T-helper 1 cell treated with Interleukin-12 subunit alpha and Interleukin-12 subunit beta and Interleukin-4 antibody, amounts not matched to agents 30 μg/mL and 1 μg/mL, for 36 hours (primary cell): ENCODE measurements around the gene SCN9A.
"Not testable (repeated sequence)": the region's sequence is repeated elsewhere in the genome, so short reads cannot be mapped to it uniquely, and the experiment has no call there.

Experiments used
- H3K27ac Mint-ChIP-seq: one replicate; pipeline ENCODE4 v1.8.0; 2021; ENCODE audit warnings: mild to moderate bottlenecking, mixed read lengths
- H3K27me3 Mint-ChIP-seq: one replicate; pipeline ENCODE4 v1.8.0; 2021; ENCODE audit warnings: low read depth, mixed read lengths
- H3K36me3 Mint-ChIP-seq: one replicate; pipeline ENCODE4 v1.8.0; 2021; ENCODE audit warnings: low read depth, mixed read lengths
- H3K4me1 Mint-ChIP-seq: one replicate; pipeline ENCODE4 v1.8.0; 2021; ENCODE audit warnings: low read depth, mixed read lengths
- H3K4me3 Mint-ChIP-seq: one replicate; pipeline ENCODE4 v1.8.0; 2021; ENCODE audit warnings: mild to moderate bottlenecking, moderate library complexity, mixed read lengths
- H3K9me3 Mint-ChIP-seq: one replicate; pipeline ENCODE4 v1.8.0; 2021; ENCODE audit warnings: mixed read lengths

SCN9A gene

DNA sequence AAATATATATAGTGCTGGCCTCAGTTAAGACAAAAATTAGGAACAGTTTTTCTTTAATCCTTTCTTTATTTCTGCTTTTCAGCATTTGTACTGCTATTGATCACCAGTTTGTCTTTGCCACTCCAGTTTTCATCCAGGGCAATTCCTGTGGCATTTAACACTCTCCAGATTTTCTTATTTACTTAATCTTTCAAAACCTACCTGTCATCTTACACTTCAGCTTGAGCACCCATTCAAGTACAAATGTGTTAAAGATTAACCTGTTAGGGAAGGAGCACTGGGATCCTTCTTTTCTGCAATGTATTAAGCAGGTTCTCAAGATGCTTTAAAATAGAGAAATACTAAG lies 146.1 kb downstream of the SCN9A start:
- no peaks in the 10 kb centered on the region for H3K4me1 Mint-ChIP-seq
- H3K9me3 Mint-ChIP-seq = no peaks in the 10 kb centered on the region
- no peak overlapping the region for H3K4me3 Mint-ChIP-seq
- H3K36me3 Mint-ChIP-seq = no peaks in the 10 kb centered on the region
- no peak overlapping the region for H3K27ac Mint-ChIP-seq
- H3K27me3 Mint-ChIP-seq = no peaks in the 10 kb centered on the region

DNA sequence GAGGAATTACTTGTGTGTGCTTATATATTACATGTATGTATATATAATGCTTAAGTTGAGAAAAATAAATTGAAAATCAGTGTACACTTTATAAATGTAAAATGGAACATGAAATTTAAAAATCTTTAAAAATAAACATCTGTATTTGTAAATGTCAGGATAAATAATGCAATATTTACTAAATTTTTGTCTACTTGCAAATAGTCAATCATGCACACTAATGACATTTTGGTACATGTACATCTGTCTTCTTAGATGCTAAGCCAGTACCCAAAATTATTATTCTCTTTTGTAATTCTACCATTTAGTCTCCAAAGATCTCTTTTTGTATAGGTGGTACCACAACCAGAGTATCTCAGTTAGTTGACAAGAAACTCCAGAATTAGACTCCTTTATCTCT lies 151.5 kb downstream of the SCN9A start:
- no peaks in the 10 kb centered on the region for H3K27me3 Mint-ChIP-seq
- H3K4me1 Mint-ChIP-seq = no peaks in the 10 kb centered on the region
- H3K27ac Mint-ChIP-seq = no peak overlapping the region
- no peak overlapping the region for H3K4me3 Mint-ChIP-seq
- no peaks in the 10 kb centered on the region for H3K36me3 Mint-ChIP-seq
- H3K9me3 Mint-ChIP-seq = no peaks in the 10 kb centered on the region

DNA sequence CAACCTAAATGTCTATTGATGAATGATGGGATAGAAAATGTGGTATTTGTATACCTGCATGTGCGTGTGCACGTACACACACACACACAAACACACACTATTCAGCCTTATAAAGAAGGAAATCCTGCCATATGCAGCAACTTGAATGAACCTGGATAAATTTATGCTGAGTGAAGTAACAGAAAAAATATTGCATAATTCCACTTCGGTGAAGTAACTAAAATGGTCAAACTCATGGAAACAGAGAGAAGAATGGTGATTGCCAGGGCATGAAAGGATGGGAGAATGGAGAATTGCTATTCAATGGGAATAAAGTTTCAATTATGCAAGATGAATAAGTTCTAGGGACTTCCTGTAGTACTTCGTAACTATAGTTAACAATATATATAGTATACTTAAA lies 152.4 kb downstream of the SCN9A start:
- H3K36me3 Mint-ChIP-seq = no peaks in the 10 kb centered on the region

DNA sequence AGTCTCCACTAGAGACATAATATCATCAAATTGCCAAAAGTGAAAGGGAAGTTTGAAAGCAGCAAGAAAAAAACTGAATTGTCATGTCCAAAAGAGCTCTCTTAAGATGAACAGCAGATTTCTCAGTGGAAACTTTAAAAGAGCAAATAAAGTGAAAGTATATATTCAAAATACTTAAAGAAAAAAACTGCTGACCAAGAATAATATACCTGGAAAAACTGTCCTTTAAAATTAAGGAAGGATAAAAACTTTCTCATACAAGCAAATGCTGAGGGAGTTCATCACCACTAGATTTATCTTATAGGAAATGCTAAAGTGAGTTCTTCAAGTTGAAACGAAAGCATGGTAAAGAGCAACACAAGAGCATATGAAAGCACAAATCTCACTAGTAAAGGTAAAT lies 164.7 kb downstream of the SCN9A start:
- Mint-ChIP-seq H3K27me3 (no peaks in the 10 kb centered on the region), H3K4me1 (no peaks in the 10 kb centered on the region), H3K9me3 (peaks cover 31% of the 10 kb centered on the region), H3K36me3 (no peaks in the 10 kb centered on the region), H3K27ac (no peak overlapping the region), H3K4me3 (no peak overlapping the region)

More for the DNA sequence above, 152.4 kb downstream of the SCN9A start:
- no peak overlapping the region for H3K27ac Mint-ChIP-seq
- no peaks in the 10 kb centered on the region for H3K27me3 Mint-ChIP-seq
- H3K4me1 Mint-ChIP-seq = no peaks in the 10 kb centered on the region
- H3K9me3 Mint-ChIP-seq = no peaks in the 10 kb centered on the region
- no peak overlapping the region for H3K4me3 Mint-ChIP-seq

DNA sequence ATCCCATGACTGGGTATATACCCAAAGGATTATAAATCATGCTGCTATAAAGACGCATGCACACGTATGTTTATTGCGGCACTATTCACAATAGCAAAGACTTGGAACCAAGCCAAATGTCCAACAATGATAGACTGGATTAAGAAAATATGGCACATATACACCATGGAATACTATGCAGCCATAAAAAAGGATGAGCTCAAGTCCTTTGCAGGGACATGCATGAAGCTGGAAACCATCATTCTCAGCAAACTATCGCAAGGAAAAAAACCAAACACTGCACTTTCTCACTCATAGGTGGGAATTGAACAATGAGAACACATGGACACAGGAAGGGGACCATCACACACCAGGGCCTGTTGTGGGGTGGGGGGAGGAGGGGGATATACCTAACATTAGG lies 165.8 kb downstream of the SCN9A start:
- H3K27me3 Mint-ChIP-seq, H3K36me3 Mint-ChIP-seq: not testable (repeated sequence)

DNA sequence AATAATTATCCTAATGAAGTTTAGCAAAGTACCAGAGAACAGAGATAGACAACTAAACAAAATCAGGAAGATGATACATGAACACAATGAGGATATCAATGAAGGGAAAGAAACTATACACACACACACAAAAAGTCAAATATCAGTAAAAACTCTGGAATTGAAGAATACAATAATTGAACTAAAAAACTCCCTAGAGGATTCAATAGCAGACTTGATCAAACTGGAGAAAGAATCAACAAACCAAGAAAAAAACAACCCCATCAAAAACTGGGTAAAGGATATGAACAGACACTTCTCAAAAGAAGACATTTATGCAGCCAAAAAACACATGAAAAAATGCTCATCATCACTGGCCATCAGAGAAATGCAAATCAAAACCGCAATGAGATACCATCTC lies 166.4 kb downstream of the SCN9A start:
- H3K9me3 Mint-ChIP-seq = peaks cover 20% of the 10 kb centered on the region
- H3K27ac Mint-ChIP-seq, H3K4me3 Mint-ChIP-seq: not testable (repeated sequence)

More for the DNA sequence above, 165.8 kb downstream of the SCN9A start:
- H3K9me3 Mint-ChIP-seq = peaks cover 23% of the 10 kb centered on the region
- not testable (repeated sequence) for H3K4me3 Mint-ChIP-seq, H3K4me1 Mint-ChIP-seq, H3K27ac Mint-ChIP-seq

DNA sequence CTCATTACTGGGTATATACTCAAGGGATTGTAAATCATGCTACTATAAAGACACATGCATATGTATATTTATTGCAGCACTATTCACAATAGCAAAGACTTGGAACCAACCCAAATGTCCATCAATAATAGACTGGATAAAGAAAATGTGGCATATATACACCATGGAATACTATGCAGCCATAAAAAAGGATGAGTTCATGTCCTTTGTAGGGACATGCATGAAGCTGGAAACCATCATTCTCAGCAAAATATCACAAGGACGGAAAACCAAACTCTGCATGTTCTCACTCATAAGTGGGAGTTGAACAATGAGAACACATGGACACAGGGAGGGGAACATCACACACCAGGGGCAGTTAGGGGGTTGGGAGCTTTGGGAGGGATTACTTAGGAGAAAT lies 169.6 kb downstream of the SCN9A start:
- H3K4me1 Mint-ChIP-seq, H3K27me3 Mint-ChIP-seq, H3K4me3 Mint-ChIP-seq, H3K36me3 Mint-ChIP-seq, H3K27ac Mint-ChIP-seq: not testable (repeated sequence)
- peaks cover 20% of the 10 kb centered on the region for H3K9me3 Mint-ChIP-seq

More for the DNA sequence above, 166.4 kb downstream of the SCN9A start:
- H3K27me3 Mint-ChIP-seq, H3K36me3 Mint-ChIP-seq, H3K4me1 Mint-ChIP-seq: not testable (repeated sequence)

DNA sequence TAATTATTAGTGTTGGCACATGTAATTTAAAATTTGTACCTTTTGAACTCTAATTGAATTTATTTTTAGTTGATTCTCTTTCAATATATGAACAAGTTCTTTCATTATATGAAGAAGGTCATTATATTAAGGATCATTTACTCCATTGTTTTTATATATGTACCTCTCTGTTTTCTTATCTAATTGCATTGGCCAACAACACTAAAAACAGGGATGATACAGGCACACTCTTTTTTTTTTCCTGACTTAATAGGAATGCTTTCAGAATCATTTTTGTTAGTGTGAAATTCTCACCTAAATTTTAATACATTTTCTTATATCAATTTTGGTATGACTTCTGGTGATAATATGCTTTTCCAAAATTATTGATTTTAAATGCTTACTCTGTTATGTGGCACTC lies 173.0 kb downstream of the SCN9A start:
- Mint-ChIP-seq H3K27me3 (no peaks in the 10 kb centered on the region), H3K36me3 (no peaks in the 10 kb centered on the region), H3K27ac (no peak overlapping the region), H3K4me1 (no peaks in the 10 kb centered on the region), H3K9me3 (peaks cover 1% of the 10 kb centered on the region), H3K4me3 (no peak overlapping the region)

DNA sequence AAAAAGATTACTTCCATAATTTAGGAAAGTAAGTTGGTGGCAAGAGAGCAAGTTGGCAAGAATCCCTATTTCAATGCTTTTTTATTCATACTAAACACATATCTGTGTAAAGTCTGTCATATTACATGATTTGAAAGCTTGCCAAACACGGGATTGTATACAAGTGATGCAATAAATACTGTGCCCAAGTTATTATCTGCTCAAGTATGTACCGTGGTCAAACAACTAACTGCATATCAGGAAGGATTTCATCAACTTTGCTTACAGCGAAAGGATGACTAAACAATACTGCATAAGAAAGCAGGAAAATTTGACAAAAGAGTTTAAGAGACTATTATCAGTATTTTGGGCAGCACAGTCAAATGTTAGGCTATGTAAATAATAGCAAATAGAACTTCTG lies 178.3 kb downstream of the SCN9A start:
- Mint-ChIP-seq H3K4me1 (no peaks in the 10 kb centered on the region), H3K27me3 (no peaks in the 10 kb centered on the region), H3K9me3 (no peaks in the 10 kb centered on the region), H3K27ac (no peak overlapping the region), H3K4me3 (no peak overlapping the region), H3K36me3 (no peaks in the 10 kb centered on the region)

DNA sequence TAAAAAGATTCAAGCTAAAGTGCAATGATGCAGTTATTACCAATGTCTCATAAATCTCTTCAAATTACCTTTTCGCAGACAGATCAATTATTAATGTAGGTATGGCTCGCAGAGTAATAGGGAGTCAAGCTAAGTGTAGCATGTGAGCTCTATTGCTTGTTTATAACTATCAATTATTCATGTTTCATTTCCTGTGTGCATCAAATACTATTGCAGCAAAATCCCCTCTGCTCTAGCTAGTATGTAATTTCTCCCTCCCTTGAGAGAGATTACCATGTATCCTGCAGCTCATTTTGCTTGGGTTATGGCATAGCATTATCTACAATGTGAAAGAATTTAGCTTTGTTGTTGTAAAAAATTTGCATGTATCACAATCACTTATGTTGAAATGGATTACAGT lies 182.3 kb downstream of the SCN9A start:
- no peak overlapping the region for H3K4me3 Mint-ChIP-seq
- H3K36me3 Mint-ChIP-seq = no peaks in the 10 kb centered on the region
- H3K4me1 Mint-ChIP-seq = no peaks in the 10 kb centered on the region
- H3K27me3 Mint-ChIP-seq = no peaks in the 10 kb centered on the region
- H3K9me3 Mint-ChIP-seq = no peaks in the 10 kb centered on the region
- H3K27ac Mint-ChIP-seq = no peak overlapping the region

DNA sequence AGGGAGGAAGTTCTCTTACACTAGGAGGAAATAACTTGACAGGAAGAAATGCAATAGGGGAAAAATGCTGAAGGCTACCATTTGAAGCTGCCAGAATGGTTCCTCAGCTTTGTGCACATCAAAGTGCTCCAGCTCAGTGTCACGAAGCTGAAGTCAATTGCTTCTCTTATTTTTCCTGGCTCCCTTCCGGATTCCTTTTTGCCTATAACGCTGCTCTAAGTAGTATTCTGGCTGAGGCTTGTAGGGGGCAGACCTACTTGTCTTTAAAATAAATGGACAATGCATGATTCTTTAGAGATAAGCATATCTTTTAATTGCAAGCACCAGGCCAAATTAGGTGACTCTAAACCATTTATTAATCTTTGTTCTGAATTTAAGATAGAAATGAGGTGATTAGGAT lies 187.7 kb downstream of the SCN9A start:
- no peaks in the 10 kb centered on the region for H3K4me1 Mint-ChIP-seq
- no peaks in the 10 kb centered on the region for H3K27me3 Mint-ChIP-seq
- H3K27ac Mint-ChIP-seq = no peak overlapping the region

DNA sequence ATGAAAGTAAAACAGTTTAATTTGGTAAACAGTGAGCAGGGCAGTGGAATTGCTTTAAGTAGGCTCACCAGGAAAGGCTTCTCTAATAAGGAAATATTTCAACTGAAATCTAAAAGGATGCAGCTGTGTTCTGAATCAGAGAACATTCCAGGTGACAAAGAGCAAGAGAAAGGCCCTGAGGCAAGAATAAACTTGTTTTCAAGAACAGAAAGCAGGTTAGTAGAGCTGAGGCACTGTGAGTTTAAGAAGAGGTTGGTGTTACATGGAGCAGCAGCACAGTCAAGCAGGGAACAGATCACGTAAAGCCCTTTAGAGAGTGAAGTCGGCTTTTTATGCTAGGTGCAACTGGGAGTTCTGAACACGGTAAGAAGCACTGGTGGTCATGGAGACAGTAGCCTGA lies 191.0 kb downstream of the SCN9A start:
- H3K9me3 Mint-ChIP-seq = no peaks in the 10 kb centered on the region
- H3K27me3 Mint-ChIP-seq = no peaks in the 10 kb centered on the region
- no peak overlapping the region for H3K27ac Mint-ChIP-seq
- H3K36me3 Mint-ChIP-seq = no peaks in the 10 kb centered on the region
- no peaks in the 10 kb centered on the region for H3K4me1 Mint-ChIP-seq
- H3K4me3 Mint-ChIP-seq = no peak overlapping the region

More for the DNA sequence above, 187.7 kb downstream of the SCN9A start:
- Mint-ChIP-seq H3K36me3 (no peaks in the 10 kb centered on the region), H3K9me3 (no peaks in the 10 kb centered on the region), H3K4me3 (no peak overlapping the region)

DNA sequence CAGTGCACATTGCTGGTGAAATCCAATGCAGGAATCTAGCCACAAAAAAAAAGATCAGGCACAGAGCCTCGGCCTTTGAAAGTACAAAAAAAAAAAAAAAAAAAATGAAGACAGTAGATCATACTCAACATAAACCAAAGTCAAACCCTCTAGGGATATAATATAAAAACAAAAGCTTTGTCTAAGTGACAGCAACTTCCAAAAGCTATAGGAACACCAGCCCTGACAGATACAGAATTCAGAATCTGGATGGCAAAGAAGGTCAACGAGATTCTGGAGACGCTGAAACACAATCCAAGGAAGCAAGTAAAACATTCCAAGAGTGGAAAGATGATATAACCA lies 194.0 kb downstream of the SCN9A start:
- Mint-ChIP-seq H3K36me3 (no peaks in the 10 kb centered on the region), H3K27me3 (no peaks in the 10 kb centered on the region), H3K4me3 (no peak overlapping the region), H3K27ac (no peak overlapping the region), H3K9me3 (no peaks in the 10 kb centered on the region), H3K4me1 (no peaks in the 10 kb centered on the region)

DNA sequence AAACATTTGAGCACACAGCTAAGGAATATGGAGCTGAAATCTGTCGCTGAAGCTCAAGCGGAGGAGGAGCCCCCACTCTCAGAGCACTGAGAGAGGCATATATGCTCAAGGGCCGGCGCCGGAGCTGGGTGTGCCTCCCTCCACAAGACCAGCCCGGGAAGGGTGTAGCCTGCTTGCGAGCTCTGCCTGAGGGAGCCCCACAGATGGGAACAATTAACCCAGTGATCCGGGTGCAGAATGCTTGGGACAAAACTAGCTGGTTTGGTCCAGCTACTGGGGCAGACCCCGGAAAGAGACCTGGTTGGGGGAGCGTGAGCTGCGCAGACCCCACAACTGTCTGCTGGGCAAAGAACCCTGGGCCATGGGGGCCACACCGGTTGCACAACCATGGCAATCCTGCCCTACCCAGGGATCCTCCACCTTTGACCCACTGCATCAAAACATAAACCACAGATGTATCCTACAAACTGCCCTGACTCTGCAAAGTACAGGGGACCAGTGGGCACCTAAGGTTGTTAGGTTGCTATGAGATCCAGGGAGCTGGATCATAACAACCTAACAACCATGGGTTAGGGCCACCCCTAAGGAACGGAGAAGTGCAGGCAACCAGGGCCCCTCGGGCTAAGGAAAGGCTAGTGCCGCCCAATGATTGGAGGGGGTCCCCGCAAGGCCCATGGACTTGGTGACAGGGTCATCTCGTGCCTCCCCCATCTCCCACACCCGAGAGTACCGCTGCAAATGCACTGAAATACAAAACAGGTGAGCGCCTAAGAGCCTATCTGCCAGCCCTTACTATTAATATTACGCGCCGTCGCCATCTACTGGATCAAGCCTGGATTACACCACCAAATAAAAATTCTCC lies 194.6 kb downstream of the SCN9A start:
- Mint-ChIP-seq H3K27ac (no peak overlapping the region), H3K4me1 (no peaks in the 10 kb centered on the region), H3K36me3 (no peaks in the 10 kb centered on the region), H3K27me3 (peaks cover 3% of the 10 kb centered on the region), H3K4me3 (no peak overlapping the region), H3K9me3 (no peaks in the 10 kb centered on the region)

DNA sequence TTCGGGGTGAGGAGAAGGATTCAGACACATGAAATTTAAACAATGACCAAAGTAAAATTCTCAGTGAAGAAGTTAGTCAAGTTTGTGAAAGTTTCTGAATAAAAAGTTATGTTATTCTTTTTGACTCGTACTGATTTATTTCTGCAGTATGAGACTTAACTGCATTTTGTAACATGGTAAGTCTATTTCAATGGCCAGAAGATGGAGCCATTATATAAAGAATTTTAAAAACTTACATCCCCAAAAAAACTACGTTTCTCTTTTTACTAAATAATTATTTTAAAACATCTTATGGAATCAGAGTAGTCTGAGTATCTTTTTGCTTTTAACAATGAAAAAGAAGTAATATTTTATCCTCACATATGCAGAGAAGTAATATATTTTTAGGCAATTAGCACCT lies 196.5 kb downstream of the SCN9A start:
- H3K4me3 Mint-ChIP-seq = no peak overlapping the region

DNA sequence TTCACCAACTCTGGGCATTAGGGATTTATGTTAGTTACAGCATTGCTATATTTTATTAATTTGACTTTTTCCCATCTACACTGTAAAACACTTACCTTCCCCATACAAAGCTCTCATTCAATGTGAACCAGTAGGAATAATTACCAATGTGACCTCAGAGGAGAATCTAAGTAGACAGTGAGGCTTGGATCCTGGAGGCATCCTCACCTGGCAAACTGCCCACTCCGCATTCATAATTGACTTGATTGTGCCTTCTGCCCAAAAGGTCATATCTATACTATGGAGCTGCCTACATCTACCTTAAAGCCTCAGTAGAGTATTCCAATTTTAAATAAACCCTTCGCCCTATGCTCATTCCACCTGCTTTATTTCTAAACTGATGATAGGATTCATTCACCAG lies 202.5 kb downstream of the SCN9A start:
- no peaks in the 10 kb centered on the region for H3K36me3 Mint-ChIP-seq
- H3K4me1 Mint-ChIP-seq = no peaks in the 10 kb centered on the region
- H3K4me3 Mint-ChIP-seq = no peak overlapping the region
- H3K27me3 Mint-ChIP-seq = peaks cover 3% of the 10 kb centered on the region
- no peaks in the 10 kb centered on the region for H3K9me3 Mint-ChIP-seq
- no peak overlapping the region for H3K27ac Mint-ChIP-seq

More for the DNA sequence above, 196.5 kb downstream of the SCN9A start:
- Mint-ChIP-seq H3K9me3 (no peaks in the 10 kb centered on the region), H3K27me3 (peaks cover 3% of the 10 kb centered on the region), H3K27ac (no peak overlapping the region), H3K4me1 (no peaks in the 10 kb centered on the region), H3K36me3 (no peaks in the 10 kb centered on the region)
